NCI-H2107 (cell line): ENCODE measurements around the gene PLOD2.

Experiments
- DNase-seq: peaks from one replicate; lab custom pipeline; 2025; lab: John Stamatoyannopoulos, UW

PLOD2 gene

GRCh38 chr3:146166415-146166821 is 5.4 kb upstream of the PLOD2 start:
- DNase-seq: no peak

GRCh38 chr3:146165877-146166276 is 4.9 kb upstream of the PLOD2 start:
- DNase-seq: no peak

- no peak for DNase-seq
These were observed 4.2 kb upstream of the PLOD2 start for GRCh38 chr3:146164971-146165769.

GRCh38 chr3:146164506-146164905 is 3.5 kb upstream of the PLOD2 start:
- no peak for DNase-seq

- DNase-seq: no peak
These were observed 3.1 kb upstream of the PLOD2 start for GRCh38 chr3:146164071-146164470.

GRCh38 chr3:146163584-146163983 is 2.6 kb upstream of the PLOD2 start:
- no peak for DNase-seq

GRCh38 chr3:146162561-146162960 is 1.6 kb upstream of the PLOD2 start:
- no peak for DNase-seq

GRCh38 chr3:146161663-146162002 is 649 bp upstream of the PLOD2 start:
- no peak for DNase-seq

- DNase-seq: peak; percentile 78
These were observed 542 bp downstream of the PLOD2 start for GRCh38 chr3:146160321-146160963.

- no peak for DNase-seq
These were observed 1.2 kb downstream of the PLOD2 start for GRCh38 chr3:146159616-146160320.

- no peak for DNase-seq
These were observed 1.9 kb downstream of the PLOD2 start for GRCh38 chr3:146159037-146159436.

- no peak for DNase-seq
These were observed 3.5 kb downstream of the PLOD2 start for GRCh38 chr3:146157325-146158060.

- no peak for DNase-seq
These were observed 4.2 kb downstream of the PLOD2 start for GRCh38 chr3:146156666-146157314.

- no peak for DNase-seq
These were observed 4.9 kb downstream of the PLOD2 start for GRCh38 chr3:146156095-146156494.

- no peak for DNase-seq
These were observed 6.0 kb downstream of the PLOD2 start for GRCh38 chr3:146154995-146155394.

- DNase-seq: no peak
These were observed 6.7 kb downstream of the PLOD2 start for GRCh38 chr3:146154316-146154715.

GRCh38 chr3:146153429-146153828 is 7.6 kb downstream of the PLOD2 start:
- DNase-seq: no peak

- DNase-seq: no peak
These were observed 8.2 kb downstream of the PLOD2 start for GRCh38 chr3:146152834-146153233.

GRCh38 chr3:146148468-146148931 is 12.5 kb downstream of the PLOD2 start:
- DNase-seq: no peak

GRCh38 chr3:146145642-146146041 is 15.3 kb downstream of the PLOD2 start:
- DNase-seq: no peak

- no peak for DNase-seq
These were observed 18.2 kb downstream of the PLOD2 start for GRCh38 chr3:146142757-146143156.
